Mesothelial cell of epicardium (in vitro differentiated cells): ENCODE measurements around the gene SYNJ1. TPM values are rescaled to one million over a fixed set of nuclear protein-coding genes. Genes with fewer than 3 reads are reported as not detected.
"Not testable (repeated sequence)": the region's sequence is repeated elsewhere in the genome, so short reads cannot be mapped to it uniquely, and the experiment has no call there.

ENCODE experiments used
- DNase-seq, 2 experiments: peaks; one replicate each; pipeline ENCODE4 v3.0.0; 2021; ENCODE audit warnings: low spot score in 2 of 2; ENCODE audit not compliant: unreplicated experiment in 2 of 2
- H3K27ac Mint-ChIP-seq: 2 replicates; pipeline ENCODE4 v1.8.0; 2021; ENCODE audit warnings: mixed read lengths
- H3K27me3 Mint-ChIP-seq: 2 replicates; pipeline ENCODE4 v1.8.0; 2021; ENCODE audit warnings: low read depth, mixed read lengths
- H3K36me3 Mint-ChIP-seq: 2 replicates; pipeline ENCODE4 v1.8.0; 2021; ENCODE audit warnings: mixed read lengths
- H3K4me1 Mint-ChIP-seq: 2 replicates; pipeline ENCODE4 v1.8.0; 2021; ENCODE audit warnings: mixed read lengths
- H3K4me3 Mint-ChIP-seq: 2 replicates; pipeline ENCODE4 v1.8.0; 2021; ENCODE audit warnings: mild to moderate bottlenecking, moderate library complexity, mixed read lengths
- H3K9me3 Mint-ChIP-seq: 2 replicates; pipeline ENCODE4 v1.8.0; 2021; ENCODE audit warnings: mixed read lengths
- total RNA-seq: library from RNA; stranded (reverse); gene quantifications from 3 replicates; pipeline ENCODE4 v1.2.1, GENCODE V29; 2021
- TF ChIP-seq, protein P1 (sequence below): fragments of 200-600 bp; sonication (generic); IDR thresholded peaks from one replicate; pipeline ENCODE4 v1.5.0; 2021; ENCODE audit warnings: antibody characterized with exemption; ENCODE audit not compliant: unreplicated experiment

SYNJ1 gene
- total RNA-seq, 1 donor from 2014 or later: 7.2 TPM

DNA sequence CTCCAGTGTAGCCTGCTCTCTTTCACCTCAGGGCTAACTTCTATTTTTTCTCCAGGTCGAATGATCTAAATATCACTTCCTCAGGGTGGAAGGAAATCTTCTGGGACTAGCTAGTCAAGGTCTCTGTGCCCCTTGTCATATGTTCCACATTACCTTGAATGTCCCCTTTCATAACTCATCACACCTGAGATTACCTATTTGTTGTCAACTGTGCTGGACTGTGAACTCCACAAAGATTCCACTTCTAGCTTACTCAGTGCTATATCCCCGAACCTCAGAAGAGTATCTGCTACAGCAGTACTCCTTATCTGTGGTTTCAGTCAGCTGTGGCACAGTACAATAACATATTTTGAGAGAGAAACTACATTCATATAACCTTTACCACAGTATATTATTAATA, 14.6 kb upstream of the SYNJ1 start:
- Mint-ChIP-seq H3K27ac (no peak overlapping the region), H3K9me3 (no peaks in the 10 kb centered on the region), H3K27me3 (no peaks in the 10 kb centered on the region), H3K36me3 (peaks cover 75% of the 10 kb centered on the region), H3K4me1 (peaks cover 3% of the 10 kb centered on the region), H3K4me3 (no peak overlapping the region)
- TF ChIP-seq, protein P1, sequence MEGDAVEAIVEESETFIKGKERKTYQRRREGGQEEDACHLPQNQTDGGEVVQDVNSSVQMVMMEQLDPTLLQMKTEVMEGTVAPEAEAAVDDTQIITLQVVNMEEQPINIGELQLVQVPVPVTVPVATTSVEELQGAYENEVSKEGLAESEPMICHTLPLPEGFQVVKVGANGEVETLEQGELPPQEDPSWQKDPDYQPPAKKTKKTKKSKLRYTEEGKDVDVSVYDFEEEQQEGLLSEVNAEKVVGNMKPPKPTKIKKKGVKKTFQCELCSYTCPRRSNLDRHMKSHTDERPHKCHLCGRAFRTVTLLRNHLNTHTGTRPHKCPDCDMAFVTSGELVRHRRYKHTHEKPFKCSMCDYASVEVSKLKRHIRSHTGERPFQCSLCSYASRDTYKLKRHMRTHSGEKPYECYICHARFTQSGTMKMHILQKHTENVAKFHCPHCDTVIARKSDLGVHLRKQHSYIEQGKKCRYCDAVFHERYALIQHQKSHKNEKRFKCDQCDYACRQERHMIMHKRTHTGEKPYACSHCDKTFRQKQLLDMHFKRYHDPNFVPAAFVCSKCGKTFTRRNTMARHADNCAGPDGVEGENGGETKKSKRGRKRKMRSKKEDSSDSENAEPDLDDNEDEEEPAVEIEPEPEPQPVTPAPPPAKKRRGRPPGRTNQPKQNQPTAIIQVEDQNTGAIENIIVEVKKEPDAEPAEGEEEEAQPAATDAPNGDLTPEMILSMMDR: no peak
- DNase-seq: no peak

DNA sequence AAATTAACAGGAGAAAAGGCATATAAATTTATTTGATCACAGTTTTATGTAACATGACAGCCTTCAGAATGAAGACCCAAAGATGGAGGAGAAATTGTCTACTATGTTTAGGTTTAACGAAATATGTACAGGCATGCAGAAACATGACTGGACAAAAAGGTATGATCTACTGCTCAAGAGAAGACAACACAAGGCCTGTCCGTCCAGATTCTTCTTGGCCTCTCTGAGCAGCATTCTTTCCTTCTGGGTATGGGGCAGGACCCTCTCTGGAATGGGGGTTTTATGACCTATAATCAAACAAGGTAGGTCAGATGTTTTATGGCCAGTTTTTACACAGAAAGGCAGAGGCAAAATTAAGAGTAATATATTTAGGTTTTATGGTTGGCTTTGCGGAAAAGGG, 13.5 kb upstream of the SYNJ1 start:
- no peaks in the 10 kb centered on the region for H3K9me3 Mint-ChIP-seq
- peaks cover 66% of the 10 kb centered on the region for H3K36me3 Mint-ChIP-seq
- H3K27me3 Mint-ChIP-seq: no peaks in the 10 kb centered on the region
- no peak for DNase-seq
- H3K4me3 Mint-ChIP-seq: no peak overlapping the region
- H3K4me1 Mint-ChIP-seq: peaks cover 3% of the 10 kb centered on the region
- peak overlapping the region; percentile 13 for H3K27ac Mint-ChIP-seq
- TF ChIP-seq, protein P1: no peak

DNA sequence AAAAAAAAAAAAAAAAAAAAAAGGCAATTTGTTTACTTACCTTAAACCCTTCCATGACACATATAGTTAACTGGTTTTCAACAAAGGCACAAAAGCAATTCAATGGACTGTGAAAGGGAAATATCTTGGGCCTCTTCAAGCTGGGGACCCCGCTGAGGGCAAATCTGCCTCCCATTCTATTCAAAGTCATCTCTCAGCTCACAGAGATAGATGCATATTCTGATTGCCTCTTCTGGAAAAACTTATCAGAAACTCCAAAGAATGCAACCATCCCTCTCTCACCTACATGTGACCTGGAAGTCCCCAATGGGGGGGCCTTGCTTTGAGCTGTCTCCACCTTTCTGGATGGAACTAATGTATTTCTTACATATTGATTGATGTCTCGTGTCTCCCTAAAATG, 12.1 kb upstream of the SYNJ1 start:
- no peak overlapping the region for H3K27ac Mint-ChIP-seq

GRCh38 chr21:32736083-32736482, 8.3 kb upstream of the SYNJ1 start:
- not testable (repeated sequence) for H3K9me3 Mint-ChIP-seq, H3K27ac Mint-ChIP-seq

More for the DNA sequence above, 12.1 kb upstream of the SYNJ1 start:
- TF ChIP-seq, protein P1: no peak
- Mint-ChIP-seq H3K36me3 (peaks cover 59% of the 10 kb centered on the region), H3K4me1 (peaks cover 3% of the 10 kb centered on the region), H3K9me3 (no peaks in the 10 kb centered on the region), H3K27me3 (no peaks in the 10 kb centered on the region), H3K4me3 (no peak overlapping the region)
- no peak for DNase-seq

GRCh38 chr21:32735524-32735923, 7.7 kb upstream of the SYNJ1 start:
- Mint-ChIP-seq H3K4me1 (no peaks in the 10 kb centered on the region), H3K9me3 (no peaks in the 10 kb centered on the region), H3K4me3 (no peak overlapping the region), H3K27ac (no peak overlapping the region), H3K27me3 (no peaks in the 10 kb centered on the region), H3K36me3 (peaks cover 31% of the 10 kb centered on the region)
- DNase-seq: no peak
- TF ChIP-seq, protein P1: no peak

More at GRCh38 chr21:32736083-32736482, 8.3 kb upstream of the SYNJ1 start:
- not testable (repeated sequence) for H3K4me1 Mint-ChIP-seq, DNase-seq, H3K27me3 Mint-ChIP-seq, H3K4me3 Mint-ChIP-seq
- peaks cover 36% of the 10 kb centered on the region for H3K36me3 Mint-ChIP-seq

DNA sequence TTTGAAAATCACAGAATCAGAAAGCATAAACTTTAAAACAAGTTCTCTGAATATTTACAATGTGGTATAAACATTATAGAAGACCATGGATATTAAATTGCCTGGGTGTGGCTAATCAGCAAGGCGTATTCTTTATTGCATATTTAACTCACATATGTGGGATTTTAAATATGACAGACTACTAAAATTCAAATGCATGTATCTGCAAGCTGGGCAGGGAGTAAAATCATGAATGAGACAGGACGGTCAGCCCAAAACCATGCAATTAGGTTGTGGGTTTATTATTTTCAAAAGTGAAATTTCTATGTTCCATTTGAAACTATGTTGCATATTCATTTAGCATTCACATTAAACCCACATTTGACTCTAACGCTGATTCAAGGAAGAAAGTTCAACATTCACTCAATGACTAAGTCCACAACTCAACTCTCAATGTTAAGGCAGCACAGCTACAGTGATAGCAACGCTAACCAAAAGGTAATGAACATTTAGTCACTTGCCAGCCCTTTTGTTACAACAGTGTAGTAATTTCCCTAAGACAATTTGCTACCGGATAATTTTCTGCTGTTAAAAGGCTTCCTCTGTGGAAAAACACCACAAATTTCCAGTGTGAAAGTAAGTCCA, 6.3 kb upstream of the SYNJ1 start:
- H3K4me1 Mint-ChIP-seq: no peaks in the 10 kb centered on the region
- DNase-seq: no peak
- H3K27ac Mint-ChIP-seq: no peak overlapping the region
- no peaks in the 10 kb centered on the region for H3K9me3 Mint-ChIP-seq
- H3K4me3 Mint-ChIP-seq: no peak overlapping the region
- peaks cover 22% of the 10 kb centered on the region for H3K36me3 Mint-ChIP-seq
- no peaks in the 10 kb centered on the region for H3K27me3 Mint-ChIP-seq
- TF ChIP-seq, protein P1: no peak
